Activated CD4-positive, alpha-beta T cell treated with anti-CD3 and anti-CD28 coated beads, Interleukin-2, Interleukin-4, amounts not matched to agents 100 ng/mL and 50 ng/mL, durations not matched to agents 16 hours and 8 hours (primary cell): ENCODE measurements around the gene CORO7.

Experiments
- DNase-seq: peaks from one replicate; pipeline ENCODE4 v3.0.0-alpha.2; 2020; ENCODE audit warnings: low spot score

The CORO7 gene

GRCh38 chr16:4320571-4321137 is 95.7 kb downstream of the CORO7 start:
- DNase-seq = no peak

- peak; percentile 42 for DNase-seq
Measured at GRCh38 chr16:4319454-4320421, 96.7 kb downstream of the CORO7 start.

GRCh38 chr16:4318967-4319366 is 97.4 kb downstream of the CORO7 start:
- no peak for DNase-seq

- DNase-seq = no peak
Measured at GRCh38 chr16:4318451-4318910, 97.9 kb downstream of the CORO7 start.

DNA sequence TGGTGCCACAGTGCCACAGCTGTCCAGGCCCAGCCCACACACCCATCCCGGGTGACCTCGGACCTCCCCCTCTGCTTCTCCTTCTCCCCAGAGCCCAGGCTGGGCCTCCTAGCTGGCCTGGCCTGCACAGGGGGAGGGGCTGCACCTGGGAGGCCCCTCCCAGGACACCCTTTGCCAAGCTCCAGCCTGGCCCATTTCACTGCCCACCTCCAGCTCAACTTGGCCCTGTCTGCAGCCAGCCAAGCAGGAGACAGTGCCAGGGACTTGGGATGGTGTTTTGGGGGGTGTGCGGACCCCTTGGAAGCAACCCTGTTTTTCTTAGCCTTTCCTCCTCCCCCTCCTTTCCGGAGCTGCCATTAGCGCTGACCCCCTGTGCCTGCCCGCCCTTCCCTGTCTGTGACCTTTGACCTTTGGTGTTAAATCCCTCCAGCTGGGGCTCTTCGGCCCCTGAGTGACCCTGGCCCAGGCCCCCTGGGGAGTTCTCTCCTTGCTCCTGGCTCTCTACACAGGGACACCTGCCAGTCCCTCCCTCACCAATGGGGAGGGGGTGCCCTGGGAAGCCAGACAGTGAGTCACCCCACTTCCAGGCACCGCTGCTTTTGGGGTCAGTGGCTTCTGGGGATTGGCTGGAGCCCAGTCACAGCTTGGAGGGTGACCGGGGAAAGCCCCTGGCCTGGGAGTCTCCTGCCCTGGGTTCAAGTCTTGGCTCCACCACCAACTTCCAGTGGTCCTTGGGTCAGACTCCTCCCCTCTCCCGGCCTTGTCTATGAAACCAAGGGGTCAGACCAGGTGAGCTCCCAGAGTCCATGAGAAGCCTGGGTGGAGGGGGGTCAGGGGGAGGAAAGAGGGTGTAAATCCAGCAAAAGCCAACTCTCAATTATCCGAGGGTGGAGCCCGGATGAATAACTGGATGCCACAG is 98.6 kb downstream of the CORO7 start:
- no peak for DNase-seq

DNA sequence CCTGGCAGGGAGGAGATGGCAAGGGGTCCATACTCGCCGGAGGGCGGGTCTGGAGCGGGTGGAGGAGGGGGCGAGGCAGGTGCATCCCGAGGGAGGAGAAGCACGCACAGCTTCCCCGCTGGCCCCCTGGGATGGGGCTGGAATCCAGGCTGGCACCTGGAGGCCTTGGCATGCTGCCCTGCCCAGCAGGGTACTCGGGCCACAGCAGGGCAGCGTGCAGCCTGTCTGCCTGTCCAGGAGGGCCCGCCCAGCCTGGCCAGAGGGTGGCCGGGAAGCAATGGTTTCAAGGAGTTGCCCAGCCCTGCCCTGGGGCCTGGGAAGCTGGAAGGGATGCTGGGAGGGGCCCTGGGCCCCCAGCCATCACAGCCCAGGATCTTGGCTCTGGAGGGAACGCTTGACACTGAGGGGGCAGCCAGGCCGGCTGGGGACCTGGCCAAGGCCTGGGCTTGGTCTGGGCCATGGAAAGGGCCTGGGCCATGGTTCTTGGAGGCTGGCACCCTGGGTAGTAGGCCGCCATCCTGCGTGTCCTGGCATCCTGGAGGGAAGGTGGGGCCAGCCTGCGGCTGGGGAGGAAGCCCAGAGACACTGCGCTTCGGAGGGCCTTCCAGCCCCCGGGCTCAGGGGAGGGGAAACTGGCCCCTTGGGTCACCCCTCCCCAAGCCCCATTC is 99.4 kb downstream of the CORO7 start:
- DNase-seq = no peak

DNA sequence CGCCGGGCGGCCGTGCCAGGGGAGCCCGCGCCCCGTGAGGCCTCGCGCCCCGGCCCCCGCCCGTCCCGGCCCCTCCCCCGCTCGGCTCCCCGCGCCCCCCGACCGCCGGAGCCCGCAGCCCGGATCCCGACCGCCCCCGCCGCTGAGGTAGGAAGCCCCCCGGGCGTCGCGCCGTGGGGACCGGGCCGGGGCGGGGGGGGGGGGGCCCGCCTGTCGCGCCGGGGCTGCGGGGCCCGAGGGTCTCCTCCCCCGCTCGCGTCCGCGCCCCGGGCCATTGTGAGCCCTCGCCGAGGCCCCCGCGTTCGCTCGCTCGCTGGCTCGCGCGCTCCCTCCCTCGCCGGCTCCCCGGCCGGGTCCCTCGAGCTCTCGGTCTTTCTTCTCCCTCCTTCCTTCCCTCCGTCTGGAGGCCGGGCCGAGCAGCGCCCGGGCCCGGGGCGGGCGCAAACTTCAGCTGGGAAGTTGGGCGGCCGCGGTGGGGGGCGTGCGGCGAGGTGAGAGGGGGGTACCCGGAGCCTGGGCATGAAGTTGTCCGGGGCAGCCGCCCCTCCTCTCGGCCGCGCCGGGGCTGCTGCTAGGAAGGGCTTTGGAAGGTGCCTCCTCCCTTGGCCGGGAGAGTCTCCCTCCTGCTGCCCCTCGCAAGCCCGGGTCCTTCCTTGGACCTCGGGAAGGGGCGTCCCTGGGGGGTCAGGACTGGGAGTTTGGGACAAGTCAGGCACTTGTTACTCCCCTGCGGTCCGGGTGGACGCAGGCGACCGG is 100.1 kb downstream of the CORO7 start:
- no peak for DNase-seq

DNA sequence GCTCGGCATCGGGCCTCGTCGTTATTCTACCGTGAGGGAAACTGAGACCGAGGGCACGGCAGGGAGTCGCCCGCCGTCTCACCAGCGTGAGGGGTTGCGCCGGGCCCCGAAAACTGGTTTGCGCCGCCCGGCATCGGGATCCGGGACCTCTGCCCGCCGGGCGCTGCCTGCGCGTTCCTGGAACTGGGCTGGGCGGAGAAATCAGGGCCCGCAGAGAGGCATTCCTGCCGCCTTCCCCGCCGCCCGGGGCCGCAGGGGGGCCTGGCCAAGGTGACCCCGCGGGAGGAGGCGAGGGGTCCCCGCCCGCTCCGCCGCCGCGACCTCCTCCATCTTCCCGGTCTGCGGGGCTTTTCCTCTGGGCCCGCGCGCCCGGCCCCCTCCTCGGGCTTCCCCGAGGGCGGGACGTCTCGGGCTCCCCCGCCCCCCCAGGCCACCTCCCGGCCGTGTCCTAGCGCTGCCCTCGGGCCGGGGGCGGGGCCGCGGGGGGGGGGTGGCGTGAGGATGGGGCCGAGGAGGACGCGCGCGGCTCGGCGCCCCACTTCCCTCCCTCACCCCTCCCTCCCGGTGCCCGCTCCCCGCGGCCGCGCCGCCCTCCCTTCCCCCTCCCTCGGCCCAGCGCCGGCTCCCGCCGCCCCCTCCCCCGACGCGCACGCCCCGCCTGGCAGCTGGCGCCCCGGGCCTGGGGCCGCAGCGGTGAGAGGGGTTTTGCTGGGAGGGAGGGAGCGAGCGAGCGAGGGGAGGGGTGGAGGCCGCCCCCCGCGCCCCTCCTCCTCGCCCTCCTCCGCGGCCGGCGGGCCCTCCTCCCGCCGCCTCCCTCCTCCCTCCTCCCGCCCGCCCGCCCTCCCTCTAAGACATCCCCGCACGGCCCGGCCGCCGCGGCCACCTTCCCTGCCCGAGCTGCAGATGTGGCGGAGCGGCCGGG is 100.9 kb downstream of the CORO7 start, which contains the start of gene GLIS2:
Gene GLIS2, plus strand, starts transcription at position 882 of the 922 bp plus-strand sequence. CDS start 16,214 bp downstream, outside the sequence.
- no peak for DNase-seq

DNA sequence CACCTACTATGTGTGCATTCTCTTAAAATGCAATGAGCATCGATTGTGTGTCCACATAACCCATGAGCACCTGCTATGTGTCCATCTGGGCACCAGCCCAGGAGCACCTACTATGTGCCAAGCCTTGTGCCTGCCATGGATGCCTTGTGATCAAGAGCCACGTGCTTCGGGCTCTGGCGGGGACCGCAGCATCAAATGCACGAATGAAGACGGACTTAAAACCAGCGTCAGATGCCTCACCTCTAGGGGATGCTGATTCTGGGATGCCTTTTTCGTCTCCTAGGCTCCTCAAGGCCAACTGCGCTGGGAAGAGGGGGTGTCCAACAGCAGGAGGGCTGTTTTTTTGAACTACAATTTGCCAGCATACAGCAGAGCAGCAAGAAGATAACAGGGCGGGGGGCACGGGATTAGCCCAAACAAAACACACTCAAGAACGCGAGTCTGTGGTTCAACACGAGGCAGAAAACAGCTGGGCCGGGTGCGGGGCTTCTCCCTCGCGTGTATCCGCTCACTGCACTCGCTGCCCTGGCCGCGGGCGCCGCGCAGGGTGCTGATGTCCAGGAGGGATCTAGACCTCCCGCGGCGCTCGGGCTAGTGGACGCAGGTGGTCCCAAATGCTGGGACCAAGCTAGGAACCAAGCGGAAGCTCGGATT is 101.7 kb downstream of the CORO7 start:
- no peak for DNase-seq

DNA sequence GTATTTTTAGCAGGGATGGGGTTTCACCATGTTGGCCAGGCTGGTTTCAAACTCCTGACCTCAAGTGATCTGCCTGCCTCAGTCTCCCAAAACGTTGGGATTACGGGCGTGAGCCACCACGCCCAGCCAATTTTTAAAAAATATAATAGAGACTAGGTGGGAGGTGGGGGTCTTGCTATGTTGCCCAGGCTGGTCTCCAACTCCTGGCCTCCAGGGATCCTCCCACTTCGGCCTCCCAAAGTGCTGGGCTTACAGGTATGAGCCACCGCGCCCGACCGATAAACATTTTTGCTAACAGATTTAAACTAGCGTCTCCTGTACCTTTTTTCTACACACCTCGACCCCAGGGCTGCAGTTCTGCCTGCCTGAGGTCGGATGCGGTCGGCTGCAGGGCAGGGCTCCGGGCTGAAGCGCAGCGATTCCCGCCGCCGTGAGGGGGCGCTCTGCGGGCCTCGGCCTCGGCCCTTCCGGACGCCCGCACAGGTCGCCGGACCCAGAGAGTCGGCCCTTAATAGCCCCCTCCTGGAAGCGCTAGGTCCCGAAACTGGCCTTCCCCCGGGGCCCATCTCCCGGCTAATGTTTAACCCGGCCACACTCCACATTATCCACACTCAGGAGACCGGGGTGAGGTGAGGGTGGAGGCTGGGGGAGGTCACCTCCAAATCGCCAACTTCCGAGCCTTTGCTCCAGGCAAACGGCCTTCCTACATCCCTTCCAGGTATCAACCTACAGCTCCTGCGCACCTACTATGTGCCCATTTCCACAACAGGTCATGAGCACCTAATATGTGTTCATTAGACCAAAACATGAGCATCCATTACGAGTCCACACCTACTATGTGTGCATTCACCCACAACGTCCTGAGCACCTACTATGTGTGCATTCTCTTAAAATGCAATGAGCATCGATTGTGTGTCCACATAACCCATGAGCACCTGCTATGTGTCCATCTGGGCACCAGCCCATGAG is 102.5 kb downstream of the CORO7 start:
- DNase-seq = no peak

GRCh38 chr16:4309833-4310266 is 106.5 kb downstream of the CORO7 start:
- peak; percentile 62 for DNase-seq

GRCh38 chr16:4309102-4309832 is 107.1 kb downstream of the CORO7 start:
- DNase-seq = no peak

GRCh38 chr16:4307215-4308037 is 109.0 kb downstream of the CORO7 start:
- DNase-seq = peak; percentile 95

DNA sequence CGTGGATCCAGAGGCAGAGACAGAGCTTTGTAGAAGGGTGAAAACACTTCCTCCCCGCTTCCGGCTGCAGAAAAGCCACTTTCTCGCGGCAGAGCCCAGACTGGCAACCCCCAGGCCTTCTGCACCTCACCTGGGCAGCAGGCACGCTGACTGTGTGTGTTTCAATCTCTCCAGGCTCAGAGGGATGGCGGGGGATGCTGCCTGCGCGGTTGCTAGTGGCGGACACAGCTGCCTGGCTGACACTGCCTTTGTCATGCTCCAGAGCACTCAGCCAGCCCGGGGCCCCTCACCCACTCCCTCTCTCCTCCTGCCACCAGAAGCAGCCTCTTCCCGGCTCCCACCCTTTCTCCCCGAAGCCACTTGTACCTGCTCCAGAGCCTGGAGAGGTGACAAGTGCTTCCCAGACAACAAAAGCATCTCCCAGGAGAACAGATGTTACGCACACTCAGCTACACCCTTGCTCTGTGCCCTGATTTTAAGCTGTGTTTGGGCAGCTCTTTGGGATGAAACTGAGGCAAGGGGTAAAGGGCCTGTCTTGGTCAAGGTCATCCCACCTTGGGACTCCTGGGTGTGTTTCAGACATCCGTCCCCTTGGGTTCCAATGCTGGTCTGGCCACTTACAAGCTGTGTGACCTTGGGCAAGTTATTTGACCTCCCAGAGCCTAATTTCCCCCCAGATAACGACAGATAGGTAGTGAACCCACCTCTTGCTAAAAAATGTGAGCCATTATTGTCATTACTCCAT is 109.8 kb downstream of the CORO7 start:
- peak; percentile 25 for DNase-seq
